Stimulated activated CD8-positive, alpha-beta memory T cell treated with anti-CD3 and anti-CD28 coated beads, Interleukin-12 subunit alpha, Interleukin-12 subunit beta, amount 100 ng/mL, for 24 hours (primary cell): Measurements from ENCODE around the gene FXYD6.
"Not testable (repeated sequence)": the region's sequence is repeated elsewhere in the genome, so short reads cannot be mapped to it uniquely, and the experiment has no call there.

ENCODE experiments used
- DNase-seq: peaks from one replicate; pipeline ENCODE4 v3.0.0-alpha.2; 2020; ENCODE audit errors: extremely low read depth

Gene FXYD6

GRCh38 chr11:117870103-117870952 is 6.1 kb downstream of the FXYD6 start:
- no peak for DNase-seq

- no peak for DNase-seq
These were observed 6.9 kb downstream of the FXYD6 start for GRCh38 chr11:117869604-117870003.

GRCh38 chr11:117868815-117869561 is 7.5 kb downstream of the FXYD6 start:
- DNase-seq = no peak

- no peak for DNase-seq
These were observed 8.4 kb downstream of the FXYD6 start for GRCh38 chr11:117868088-117868487.

GRCh38 chr11:117866526-117866925 is 9.9 kb downstream of the FXYD6 start:
- no peak for DNase-seq

GRCh38 chr11:117865546-117865945 is 10.9 kb downstream of the FXYD6 start:
- DNase-seq = not testable (repeated sequence)

GRCh38 chr11:117863383-117863782 is 13.1 kb downstream of the FXYD6 start:
- no peak for DNase-seq

GRCh38 chr11:117862753-117863152 is 13.7 kb downstream of the FXYD6 start:
- DNase-seq = no peak

GRCh38 chr11:117862019-117862725 is 14.3 kb downstream of the FXYD6 start:
- DNase-seq = no peak

- DNase-seq = no peak
These were observed 15.1 kb downstream of the FXYD6 start for GRCh38 chr11:117861151-117862018.

GRCh38 chr11:117860139-117860538 is 16.3 kb downstream of the FXYD6 start:
- no peak for DNase-seq

GRCh38 chr11:117859488-117860112 is 16.9 kb downstream of the FXYD6 start:
- DNase-seq = no peak

- no peak for DNase-seq
These were observed 17.4 kb downstream of the FXYD6 start for GRCh38 chr11:117859061-117859460.

- no peak for DNase-seq
These were observed 18.6 kb downstream of the FXYD6 start for GRCh38 chr11:117857734-117858414.

GRCh38 chr11:117855912-117856651 is 20.4 kb downstream of the FXYD6 start:
- no peak for DNase-seq

- DNase-seq = no peak
These were observed 21.1 kb downstream of the FXYD6 start for GRCh38 chr11:117855186-117855845.

- DNase-seq = no peak
These were observed 24.1 kb downstream of the FXYD6 start for GRCh38 chr11:117852309-117852708.

GRCh38 chr11:117851852-117852251 is 24.6 kb downstream of the FXYD6 start:
- DNase-seq = no peak

GRCh38 chr11:117851106-117851505 is 25.4 kb downstream of the FXYD6 start:
- no peak for DNase-seq
